A549 treated with DMSO at 1 μM for 4 hours (cell line): ENCODE data around the gene MNT. TPM values are rescaled to one million over a fixed set of nuclear protein-coding genes. Genes with fewer than 3 reads are reported as not detected.

Experiments used
- total RNA-seq: library from RNA; stranded (reverse); fragments of 200-300 nt; extraction: Qiagen RNA extraction; gene quantifications from 5 replicates; pipeline ENCODE4 v1.2.3, GENCODE V29; 2022; ENCODE audit warnings: low read depth

MNT gene
- 15.7 to 20.0 TPM (median 17.3 TPM) in 5 replicates for total RNA-seq

GRCh38 chr17:2400877-2401425, at the start of gene MNT:
Gene MNT, minus strand, starts transcription at chr17:2401060. Its CDS starts 348 bp downstream, at chr17:2400712.

GRCh38 chr17:2336852-2337543, 63.9 kb downstream of the MNT start, which contains the start of gene SGSM2:
Gene SGSM2, plus strand, starts transcription at chr17:2337501. Its CDS starts 188 bp downstream, at chr17:2337689.

GRCh38 chr17:2336215-2336851, 64.5 kb downstream of the MNT start, which contains the start of gene TSR1:
Gene TSR1, minus strand, starts transcription at chr17:2336457. Its CDS starts 30 bp downstream, at chr17:2336427.

Other genes starting within 250 kb of the MNT start
- 18.8 to 24.7 TPM (median 22.0 TPM) in 5 replicates for gene SMG6, start 97.3 kb downstream of the MNT start, total RNA-seq
- gene SRR, start 97.1 kb downstream of the MNT start, total RNA-seq = 6.1 to 10.3 TPM (median 7.6 TPM) in 5 replicates
- 62.9 to 81.5 TPM (median 67.3 TPM) in 5 replicates for gene TSR1, start 64.6 kb downstream of the MNT start, total RNA-seq
- 33.6 to 46.2 TPM (median 42.8 TPM) in 5 replicates for gene SGSM2, start 63.6 kb downstream of the MNT start, total RNA-seq
- gene METTL16, start 110.8 kb upstream of the MNT start, total RNA-seq = 30.5 to 41.2 TPM (median 37.7 TPM) in 5 replicates
- gene PAFAH1B1, start 192.6 kb upstream of the MNT start, total RNA-seq = 178 to 220 TPM (median 201 TPM) in 5 replicates